Activated CD4-positive, CD25-positive, alpha-beta regulatory T cell treated with anti-CD3 and anti-CD28 coated beads, Interleukin-2, amount 50 U/mL, for 16 hours (primary cell): ENCODE data around the gene RRAGB.
"Not testable (repeated sequence)": the region's sequence is repeated elsewhere in the genome, so short reads cannot be mapped to it uniquely, and the experiment has no call there.

Experiments
- DNase-seq: peaks from one replicate; pipeline ENCODE4 v3.0.0-alpha.2; 2020; ENCODE audit warnings: low read depth, low spot score

Gene RRAGB

GRCh38 chrX:55767100-55767499 lies 49.6 kb downstream of the RRAGB start:
- DNase-seq = no peak

- DNase-seq = not testable (repeated sequence)
These were observed 56.9 kb downstream of the RRAGB start for GRCh38 chrX:55774419-55774818.

- DNase-seq = no peak
These were observed 60.0 kb downstream of the RRAGB start for GRCh38 chrX:55777596-55777995.

- no peak for DNase-seq
These were observed 60.8 kb downstream of the RRAGB start for GRCh38 chrX:55778322-55778721.

- no peak for DNase-seq
These were observed 66.2 kb downstream of the RRAGB start for GRCh38 chrX:55783723-55784122.

GRCh38 chrX:55787063-55787462 lies 69.5 kb downstream of the RRAGB start:
- DNase-seq = no peak

- DNase-seq = no peak
These were observed 70.2 kb downstream of the RRAGB start for GRCh38 chrX:55787727-55788126.

- no peak for DNase-seq
These were observed 76.9 kb downstream of the RRAGB start for GRCh38 chrX:55794405-55794804.

- DNase-seq = no peak
These were observed 78.9 kb downstream of the RRAGB start for GRCh38 chrX:55796496-55796895.

- no peak for DNase-seq
These were observed 84.3 kb downstream of the RRAGB start for GRCh38 chrX:55801811-55802210.
